Muscle layer of colon (tissue), 2 donors: Measurements from ENCODE around the gene UROS.

Source experiments
- H3K27ac ChIP-seq: one replicate; pipeline ENCODE4 v1.7.0; 2013; ENCODE audit warnings: low read depth, mild to moderate bottlenecking, low read length, moderate library complexity
- H3K27me3 ChIP-seq, 2 donors: one replicate each; pipeline ENCODE4 v1.7.0; 2013; ENCODE audit warnings: low read length in 2 of 2, mild to moderate bottlenecking in 2 of 2; ENCODE audit not compliant: insufficient read depth in 2 of 2, control insufficient read depth in 1 of 2
- H3K36me3 ChIP-seq: one replicate; pipeline ENCODE4 v1.7.0; 2013; ENCODE audit warnings: mild to moderate bottlenecking, low read length; ENCODE audit not compliant: insufficient read depth
- H3K4me1 ChIP-seq: one replicate; pipeline ENCODE4 v1.7.0; 2013; ENCODE audit warnings: mild to moderate bottlenecking, low read length; ENCODE audit not compliant: insufficient read depth
- H3K4me3 ChIP-seq, 2 donors: one replicate each; pipeline ENCODE4 v1.7.0; 2013; ENCODE audit warnings: low read length in 2 of 2, low read depth in 1 of 2, mild to moderate bottlenecking in 1 of 2, moderate library complexity in 1 of 2
- H3K9ac ChIP-seq: one replicate; pipeline ENCODE4 v1.7.0; 2013; ENCODE audit warnings: low read length
- H3K9me3 ChIP-seq: one replicate; pipeline ENCODE4 v1.7.0; 2013; ENCODE audit warnings: mild to moderate bottlenecking, low read length
- donor health status: abdominal sarcoma.
- donor health status: Adenocarcinoma of cecum.

The UROS gene

GRCh38 chr10:125848857-125849256 lies 25.8 kb upstream of the UROS start:
- no peak overlapping the region for H3K4me3 ChIP-seq
- no peaks in the 10 kb centered on the region for H3K27me3 ChIP-seq
- H3K9me3 ChIP-seq, result no peaks in the 10 kb centered on the region
- H3K9ac ChIP-seq, result no peak overlapping the region
- H3K36me3 ChIP-seq, result peaks cover 31% of the 10 kb centered on the region
- H3K27ac ChIP-seq, result no peak overlapping the region
- no peaks in the 10 kb centered on the region for H3K4me1 ChIP-seq

- no peaks in the 10 kb centered on the region for H3K4me1 ChIP-seq
- H3K4me3 ChIP-seq, result no peak overlapping the region
Observed at GRCh38 chr10:125848371-125848770, 25.3 kb upstream of the UROS start.

DNA sequence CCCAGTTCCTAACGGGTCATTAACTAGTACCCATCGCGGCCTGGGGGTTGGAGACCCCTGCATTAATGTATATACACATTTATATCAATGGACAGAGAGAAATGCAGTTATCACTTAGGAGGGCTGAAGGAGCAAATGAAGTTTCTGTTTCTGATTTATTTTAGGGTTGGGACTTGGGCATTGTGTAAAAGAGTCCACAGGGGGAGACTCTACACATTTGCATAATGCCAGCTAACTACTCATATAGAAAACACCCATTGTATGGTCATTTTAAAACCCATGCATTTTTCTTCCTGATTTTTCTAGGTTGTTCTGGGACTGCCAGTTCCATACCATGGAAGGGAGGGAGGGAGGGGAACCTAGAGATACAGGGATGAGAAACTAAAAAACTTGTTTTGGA lies 23.8 kb upstream of the UROS start:
- H3K9ac ChIP-seq, result no peak overlapping the region
- no peak overlapping the region for H3K27ac ChIP-seq
- no peak overlapping the region for H3K4me3 ChIP-seq
- no peaks in the 10 kb centered on the region for H3K27me3 ChIP-seq
- H3K9me3 ChIP-seq, result no peaks in the 10 kb centered on the region
- H3K4me1 ChIP-seq, result no peaks in the 10 kb centered on the region
- peaks cover 15% of the 10 kb centered on the region for H3K36me3 ChIP-seq

More at GRCh38 chr10:125848371-125848770, 25.3 kb upstream of the UROS start:
- Histone ChIP-seq H3K9ac (no peak overlapping the region), H3K9me3 (no peaks in the 10 kb centered on the region), H3K27me3 (no peaks in the 10 kb centered on the region), H3K27ac (no peak overlapping the region), H3K36me3 (peaks cover 27% of the 10 kb centered on the region)

- no peaks in the 10 kb centered on the region for H3K4me1 ChIP-seq
- no peaks in the 10 kb centered on the region for H3K27me3 ChIP-seq
- no peak overlapping the region for H3K27ac ChIP-seq
- H3K9me3 ChIP-seq, result no peaks in the 10 kb centered on the region
- H3K36me3 ChIP-seq, result peaks cover 23% of the 10 kb centered on the region
- no peak overlapping the region for H3K9ac ChIP-seq
- H3K4me3 ChIP-seq, result no peak overlapping the region
Observed at GRCh38 chr10:125845617-125846016, 22.6 kb upstream of the UROS start.

- Histone ChIP-seq H3K9ac (no peak overlapping the region), H3K27me3 (no peaks in the 10 kb centered on the region), H3K9me3 (no peaks in the 10 kb centered on the region), H3K4me3 (no peak overlapping the region), H3K27ac (no peak overlapping the region), H3K36me3 (peaks cover 31% of the 10 kb centered on the region), H3K4me1 (no peaks in the 10 kb centered on the region)
Observed at GRCh38 chr10:125844751-125845221, 21.7 kb upstream of the UROS start.

GRCh38 chr10:125843603-125844329 lies 20.7 kb upstream of the UROS start:
- Histone ChIP-seq H3K4me1 (no peaks in the 10 kb centered on the region), H3K27ac (no peak overlapping the region), H3K4me3 (no peak overlapping the region), H3K36me3 (peaks cover 31% of the 10 kb centered on the region), H3K9me3 (no peaks in the 10 kb centered on the region), H3K27me3 (no peaks in the 10 kb centered on the region), H3K9ac (no peak overlapping the region)

- Histone ChIP-seq H3K4me3 (no peak overlapping the region), H3K27ac (no peak overlapping the region), H3K36me3 (peaks cover 51% of the 10 kb centered on the region), H3K27me3 (no peaks in the 10 kb centered on the region), H3K4me1 (no peaks in the 10 kb centered on the region), H3K9ac (no peak overlapping the region), H3K9me3 (no peaks in the 10 kb centered on the region)
Observed at GRCh38 chr10:125840955-125841354, 17.9 kb upstream of the UROS start.

GRCh38 chr10:125840406-125840805 lies 17.3 kb upstream of the UROS start:
- Histone ChIP-seq H3K4me3 (no peak overlapping the region), H3K4me1 (no peaks in the 10 kb centered on the region), H3K27me3 (no peaks in the 10 kb centered on the region), H3K27ac (no peak overlapping the region), H3K9me3 (no peaks in the 10 kb centered on the region), H3K36me3 (peaks cover 49% of the 10 kb centered on the region), H3K9ac (no peak overlapping the region)

DNA sequence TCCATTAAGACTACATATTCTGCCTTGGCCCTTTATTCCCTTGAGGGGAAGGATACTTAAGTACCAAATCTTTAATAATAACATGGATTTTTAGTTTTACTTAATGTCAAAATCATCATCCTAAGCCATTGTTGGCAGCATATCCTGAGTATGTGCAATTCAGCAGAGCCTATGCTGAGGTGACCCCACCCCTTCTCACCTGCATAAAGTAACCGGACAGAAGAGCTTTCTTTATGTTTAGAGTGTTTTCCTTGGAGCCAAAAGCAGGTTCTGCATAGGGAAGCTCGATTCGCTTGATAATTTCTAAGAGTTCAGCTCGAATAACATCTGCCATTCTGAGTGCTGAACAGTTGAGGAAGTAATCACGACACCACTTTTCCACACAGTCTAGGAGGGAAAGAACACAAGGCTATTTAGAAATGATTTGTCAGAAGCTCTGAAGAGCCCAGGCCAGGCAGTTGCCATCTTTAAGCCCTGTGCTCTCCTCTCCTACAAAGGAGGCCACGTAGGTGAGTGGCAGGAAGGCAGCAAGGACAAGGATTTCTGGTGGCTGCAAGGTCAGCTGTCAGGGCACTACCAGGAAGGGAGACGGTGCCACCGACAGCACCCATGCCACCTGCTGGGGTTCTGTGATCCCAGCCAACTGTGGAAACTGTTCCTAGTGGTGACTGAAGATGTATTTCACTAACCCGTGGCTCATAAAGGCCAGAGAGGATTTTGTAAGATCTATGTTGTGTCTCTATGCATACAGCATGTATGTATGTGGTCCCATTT lies 15.9 kb upstream of the UROS start:
- H3K36me3 ChIP-seq, result peaks cover 52% of the 10 kb centered on the region

GRCh38 chr10:125836746-125837145 lies 13.7 kb upstream of the UROS start:
- Histone ChIP-seq H3K27me3 (no peaks in the 10 kb centered on the region), H3K9ac (no peak overlapping the region), H3K4me3 (no peak overlapping the region), H3K27ac (no peak overlapping the region), H3K9me3 (no peaks in the 10 kb centered on the region), H3K36me3 (peaks cover 74% of the 10 kb centered on the region), H3K4me1 (no peaks in the 10 kb centered on the region)

More for the DNA sequence above, 15.9 kb upstream of the UROS start:
- Histone ChIP-seq H3K9ac (no peak overlapping the region), H3K27ac (no peak overlapping the region), H3K9me3 (no peaks in the 10 kb centered on the region), H3K27me3 (no peaks in the 10 kb centered on the region), H3K4me1 (no peaks in the 10 kb centered on the region), H3K4me3 (no peak overlapping the region)

GRCh38 chr10:125828311-125828710 lies 5.3 kb upstream of the UROS start:
- Histone ChIP-seq H3K27ac (no peak overlapping the region), H3K36me3 (peaks cover 58% of the 10 kb centered on the region), H3K9ac (no peak overlapping the region), H3K9me3 (no peaks in the 10 kb centered on the region), H3K4me1 (peaks cover 14% of the 10 kb centered on the region), H3K27me3 (no peaks in the 10 kb centered on the region), H3K4me3 (no peak overlapping the region)
